OCI-LY3 (cell line): Measurements from ENCODE around the gene ATP11B.

Experiments used
- EZH2phosphoT487 ChIP-seq: fragments of 200-600 bp; shearing (Covaris generic); IDR thresholded peaks from 2 replicates; pipeline ENCODE4 v1.6.1; 2018; ENCODE audit warnings: antibody characterized with exemption, mixed run types, low read depth
- TF ChIP-seq, protein P1 (sequence below): fragments of 200-600, 300-600 bp; sonication (generic); IDR thresholded peaks from 2 replicates; pipeline ENCODE4 v1.5.1; 2014; ENCODE audit warnings: antibody characterized with exemption, low read length, low read depth

- TF ChIP-seq, protein P1, sequence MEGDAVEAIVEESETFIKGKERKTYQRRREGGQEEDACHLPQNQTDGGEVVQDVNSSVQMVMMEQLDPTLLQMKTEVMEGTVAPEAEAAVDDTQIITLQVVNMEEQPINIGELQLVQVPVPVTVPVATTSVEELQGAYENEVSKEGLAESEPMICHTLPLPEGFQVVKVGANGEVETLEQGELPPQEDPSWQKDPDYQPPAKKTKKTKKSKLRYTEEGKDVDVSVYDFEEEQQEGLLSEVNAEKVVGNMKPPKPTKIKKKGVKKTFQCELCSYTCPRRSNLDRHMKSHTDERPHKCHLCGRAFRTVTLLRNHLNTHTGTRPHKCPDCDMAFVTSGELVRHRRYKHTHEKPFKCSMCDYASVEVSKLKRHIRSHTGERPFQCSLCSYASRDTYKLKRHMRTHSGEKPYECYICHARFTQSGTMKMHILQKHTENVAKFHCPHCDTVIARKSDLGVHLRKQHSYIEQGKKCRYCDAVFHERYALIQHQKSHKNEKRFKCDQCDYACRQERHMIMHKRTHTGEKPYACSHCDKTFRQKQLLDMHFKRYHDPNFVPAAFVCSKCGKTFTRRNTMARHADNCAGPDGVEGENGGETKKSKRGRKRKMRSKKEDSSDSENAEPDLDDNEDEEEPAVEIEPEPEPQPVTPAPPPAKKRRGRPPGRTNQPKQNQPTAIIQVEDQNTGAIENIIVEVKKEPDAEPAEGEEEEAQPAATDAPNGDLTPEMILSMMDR = no peak
- no peak for TF ChIP-seq EZH2phosphoT487
Observed at GRCh38 chr3:182948305-182948704, 155.0 kb downstream of the ATP11B start.
